Measurements from ENCODE around the gene ARHGAP44.

DNA sequence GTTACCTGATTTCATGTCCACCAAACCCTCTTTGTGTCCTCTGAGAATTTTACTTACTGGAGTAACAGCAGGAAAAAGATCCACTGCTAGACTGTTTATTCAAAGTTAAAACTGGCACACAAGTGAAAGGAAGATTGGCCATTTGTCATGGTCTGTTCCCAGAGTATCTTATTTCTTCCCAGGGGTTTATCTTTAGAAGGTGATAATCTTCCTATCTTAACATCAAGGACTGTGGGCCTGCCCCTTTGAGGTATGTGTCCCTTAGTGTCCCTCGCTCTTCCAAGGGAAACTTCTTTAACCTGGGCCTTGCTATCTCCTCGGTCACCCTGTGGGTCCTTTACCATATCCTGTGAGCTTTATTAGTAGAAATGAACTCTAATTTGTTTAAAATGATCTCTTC lies 49.7 kb downstream of the ARHGAP44 start:
- TF ChIP-seq, protein P1, sequence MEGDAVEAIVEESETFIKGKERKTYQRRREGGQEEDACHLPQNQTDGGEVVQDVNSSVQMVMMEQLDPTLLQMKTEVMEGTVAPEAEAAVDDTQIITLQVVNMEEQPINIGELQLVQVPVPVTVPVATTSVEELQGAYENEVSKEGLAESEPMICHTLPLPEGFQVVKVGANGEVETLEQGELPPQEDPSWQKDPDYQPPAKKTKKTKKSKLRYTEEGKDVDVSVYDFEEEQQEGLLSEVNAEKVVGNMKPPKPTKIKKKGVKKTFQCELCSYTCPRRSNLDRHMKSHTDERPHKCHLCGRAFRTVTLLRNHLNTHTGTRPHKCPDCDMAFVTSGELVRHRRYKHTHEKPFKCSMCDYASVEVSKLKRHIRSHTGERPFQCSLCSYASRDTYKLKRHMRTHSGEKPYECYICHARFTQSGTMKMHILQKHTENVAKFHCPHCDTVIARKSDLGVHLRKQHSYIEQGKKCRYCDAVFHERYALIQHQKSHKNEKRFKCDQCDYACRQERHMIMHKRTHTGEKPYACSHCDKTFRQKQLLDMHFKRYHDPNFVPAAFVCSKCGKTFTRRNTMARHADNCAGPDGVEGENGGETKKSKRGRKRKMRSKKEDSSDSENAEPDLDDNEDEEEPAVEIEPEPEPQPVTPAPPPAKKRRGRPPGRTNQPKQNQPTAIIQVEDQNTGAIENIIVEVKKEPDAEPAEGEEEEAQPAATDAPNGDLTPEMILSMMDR (conservative IDR thresholded peaks at IDR 0.05; ENCODE audit: low read length): no peak
- no peak for TF ChIP-seq EZH2phosphoT487 (IDR thresholded peaks at IDR 0.05; ENCODE audit: borderline replicate concordance, low read depth, low read length)

Measured in OCI-LY7 (cell line).